Breast epithelium (tissue), 3 donors: ENCODE measurements around the gene SMIM24.

Experiments
- CTCF ChIP-seq, 3 donors: fragments of 450-650 bp; IDR thresholded peaks; one replicate each; pipeline ENCODE4 v1.5.1; 2016 to 2017; ENCODE audit warnings: antibody characterized with exemption in 3 of 3, mild to moderate bottlenecking in 3 of 3, moderate library complexity in 3 of 3
- POLR2A ChIP-seq: fragments of 450-650 bp; IDR thresholded peaks from one replicate; pipeline ENCODE4 v1.6.1; 2016; ENCODE audit warnings: antibody characterized with exemption, mild to moderate bottlenecking, moderate library complexity

- TF ChIP-seq CTCF (IDR thresholded peaks at IDR 0.05) (no peak), POLR2A (no peak)
Measured at GRCh38 chr19:3497757-3498520, 17.6 kb upstream of the SMIM24 start.
